Ecto neural progenitor cell (in vitro differentiated cells): Measurements from ENCODE around the gene PPID.
"Not testable (repeated sequence)": the region's sequence is repeated elsewhere in the genome, so short reads cannot be mapped to it uniquely, and the experiment has no call there.

ENCODE experiments used
- DNase-seq: peaks from one replicate; pipeline ENCODE4 v3.0.0-alpha.2; 2018; ENCODE audit warnings: low spot score

PPID gene

DNA sequence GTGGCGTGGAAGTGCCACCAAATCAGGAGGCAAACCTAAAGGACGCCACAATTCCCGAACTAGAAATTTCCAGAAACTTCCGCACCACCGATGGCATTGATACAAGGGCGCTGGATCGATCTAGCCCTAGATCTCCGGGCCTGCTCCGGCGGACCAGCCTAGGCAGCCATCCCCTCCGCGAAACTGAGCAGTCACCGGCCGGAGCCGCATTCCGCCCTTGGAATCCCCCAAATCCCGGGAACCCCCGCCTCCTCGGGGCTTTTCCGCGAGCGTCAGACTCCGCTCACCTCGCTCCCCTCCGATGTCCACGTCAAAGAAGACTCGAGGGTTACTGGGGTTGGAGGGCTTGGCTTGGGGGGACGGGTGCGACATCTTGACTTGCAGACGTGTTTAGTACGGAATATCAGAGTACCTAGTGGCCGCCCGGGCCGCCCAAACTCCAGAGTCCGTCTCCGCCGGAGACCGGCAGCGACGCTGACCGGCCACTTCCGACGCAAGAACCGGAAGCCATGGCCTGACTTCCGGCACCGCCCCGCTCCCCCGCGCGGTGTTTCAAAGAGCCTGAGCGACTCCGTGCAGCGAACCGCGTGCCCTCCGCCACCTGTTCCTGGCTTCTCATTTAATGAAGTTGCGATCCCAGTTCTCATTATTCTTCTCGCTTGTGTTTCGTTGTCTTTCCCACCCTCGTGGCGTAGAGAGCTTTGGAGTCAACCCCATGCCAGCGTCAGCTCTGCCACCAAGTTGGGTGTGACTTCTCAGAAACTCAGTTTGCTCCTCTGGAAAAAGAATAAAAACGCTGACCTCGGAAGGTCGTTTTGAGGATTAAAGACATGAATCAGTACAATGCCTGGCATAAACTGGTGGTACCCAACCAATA lies at the start of gene PPID:
Gene PPID (minus strand): TSS at position 480 of the 877 bp plus-strand sequence. CDS start 108 bp downstream, at position 372.
- DNase-seq: peak; percentile 88

DNA sequence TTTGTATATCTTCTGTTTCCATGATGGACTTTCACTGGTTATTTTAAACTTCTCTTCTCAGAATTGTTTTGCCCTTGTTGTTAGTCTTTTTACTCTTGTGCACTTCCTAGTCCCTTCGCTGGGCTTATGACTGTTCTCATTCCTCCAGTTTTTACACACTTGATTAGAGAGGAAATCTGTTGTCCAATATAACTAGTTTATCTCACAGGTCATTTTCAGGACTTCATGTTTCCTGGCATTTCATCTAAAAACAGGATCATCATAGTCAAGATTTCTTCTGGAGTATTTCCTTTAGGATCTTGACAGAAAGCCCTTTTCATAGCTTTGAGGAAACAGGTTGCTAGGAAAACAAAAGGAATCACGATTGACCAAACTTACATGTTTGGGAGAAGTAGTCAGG lies 48.6 kb upstream of the PPID start:
- DNase-seq: no peak

DNA sequence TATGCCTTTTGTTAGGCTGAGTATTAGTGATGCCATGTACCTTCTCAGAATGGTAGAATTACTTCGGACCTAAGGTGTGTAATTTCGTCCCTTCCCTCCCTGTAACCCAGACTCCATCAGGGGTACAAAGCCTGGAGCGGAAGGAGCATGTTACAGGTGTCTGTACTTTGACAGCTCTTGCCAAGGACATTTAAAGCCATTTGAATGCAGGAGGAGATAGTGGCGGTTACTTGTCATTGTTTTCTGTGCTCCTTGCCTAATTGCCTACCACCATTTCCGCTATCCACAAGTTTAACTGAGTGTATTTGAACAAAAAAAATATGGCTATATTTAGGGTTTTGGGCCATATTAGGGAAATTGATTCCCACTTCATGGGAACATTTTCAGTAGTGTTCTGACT lies 47.5 kb upstream of the PPID start:
- DNase-seq: no peak

DNA sequence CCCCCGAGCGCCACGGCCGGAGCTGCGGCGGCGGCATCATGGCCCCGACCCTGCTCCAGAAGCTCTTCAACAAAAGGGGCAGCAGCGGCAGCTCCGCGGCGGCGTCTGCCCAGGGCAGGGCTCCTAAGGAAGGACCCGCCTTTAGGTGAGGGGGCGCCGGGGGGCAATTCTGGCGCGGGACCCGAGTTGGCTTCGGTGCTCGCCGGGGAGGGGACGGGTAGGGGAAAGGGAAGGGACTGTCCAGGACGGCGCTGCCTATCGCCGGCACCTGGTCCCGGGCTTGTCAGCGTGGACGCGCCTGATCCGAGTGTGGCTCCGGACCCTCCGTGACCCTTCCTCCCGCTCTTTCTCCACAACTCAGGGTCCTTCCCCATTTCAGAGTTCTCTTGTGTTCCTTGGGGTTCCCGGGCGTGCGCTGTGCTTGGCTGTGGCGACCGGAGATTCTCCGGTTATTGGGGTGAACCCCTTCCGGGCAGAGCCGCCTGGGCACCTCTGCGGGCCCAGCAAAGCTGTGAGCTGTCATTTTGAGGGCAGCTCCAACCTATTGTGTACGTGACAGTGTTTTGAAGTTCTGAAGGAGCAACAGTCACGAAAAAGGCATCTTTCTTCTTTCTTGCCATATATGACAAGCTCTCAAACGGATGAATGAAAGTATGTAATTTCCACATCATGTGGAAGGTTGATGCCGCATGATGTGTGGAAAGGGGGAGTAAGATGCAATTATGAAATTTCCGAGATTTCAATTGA lies 46.2 kb upstream of the PPID start:
- DNase-seq: peak; percentile 73

DNA sequence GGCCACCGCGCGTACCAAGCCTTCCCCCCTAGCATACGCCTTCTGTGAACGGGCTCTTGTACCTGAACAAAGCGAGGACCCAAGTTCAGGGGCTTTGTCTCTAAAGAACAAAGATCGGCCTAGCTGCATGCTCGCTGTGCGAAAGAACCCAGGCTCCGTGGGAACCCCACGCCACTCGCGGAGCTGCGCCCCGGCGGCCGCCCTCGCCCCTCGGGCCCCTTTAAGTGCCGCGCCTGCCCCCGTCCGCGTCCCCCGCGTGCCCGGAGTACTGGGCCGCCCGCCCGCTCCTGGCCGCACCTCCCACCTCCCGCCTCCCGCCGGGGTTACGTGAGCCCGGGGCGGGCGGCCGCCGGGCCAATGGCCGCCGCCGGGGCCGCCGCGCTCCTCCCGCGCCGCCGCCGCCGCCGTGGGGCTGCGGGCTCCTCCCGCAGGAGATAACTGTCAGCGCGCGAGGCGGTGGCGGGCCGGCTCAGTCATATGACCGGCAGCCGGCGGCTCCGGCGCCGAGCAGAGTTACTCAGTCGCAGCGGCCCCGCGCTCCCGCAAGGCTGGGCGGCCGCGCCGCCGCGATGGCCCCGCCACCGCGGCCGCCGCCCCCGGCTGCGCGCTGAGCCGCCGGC lies 45.5 kb upstream of the PPID start, which contains the start of gene FNIP2:
Gene FNIP2 (plus strand): TSS at position 472 of the 620 bp plus-strand sequence. CDS start 187 bp downstream, outside the sequence.
- DNase-seq: peak; percentile 82

DNA sequence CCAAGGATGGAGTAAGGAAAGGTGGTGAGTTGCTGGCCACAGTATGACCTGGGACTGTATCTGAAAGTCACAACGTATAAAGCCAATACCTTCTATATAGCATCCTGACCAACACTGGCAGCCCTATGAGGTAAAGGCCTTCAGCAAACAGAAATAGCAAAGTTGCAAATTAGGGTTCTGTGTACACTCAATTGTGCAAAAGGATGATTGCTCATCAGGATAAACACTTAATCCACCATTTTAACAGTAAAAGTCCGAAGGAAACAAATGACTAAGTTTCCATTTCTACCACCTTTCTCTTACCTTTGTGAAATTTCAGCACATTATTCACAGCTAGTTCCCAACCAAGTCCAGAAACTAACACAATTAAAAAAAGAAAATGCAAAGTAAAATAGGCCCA lies 44.3 kb upstream of the PPID start:
- no peak for DNase-seq

DNA sequence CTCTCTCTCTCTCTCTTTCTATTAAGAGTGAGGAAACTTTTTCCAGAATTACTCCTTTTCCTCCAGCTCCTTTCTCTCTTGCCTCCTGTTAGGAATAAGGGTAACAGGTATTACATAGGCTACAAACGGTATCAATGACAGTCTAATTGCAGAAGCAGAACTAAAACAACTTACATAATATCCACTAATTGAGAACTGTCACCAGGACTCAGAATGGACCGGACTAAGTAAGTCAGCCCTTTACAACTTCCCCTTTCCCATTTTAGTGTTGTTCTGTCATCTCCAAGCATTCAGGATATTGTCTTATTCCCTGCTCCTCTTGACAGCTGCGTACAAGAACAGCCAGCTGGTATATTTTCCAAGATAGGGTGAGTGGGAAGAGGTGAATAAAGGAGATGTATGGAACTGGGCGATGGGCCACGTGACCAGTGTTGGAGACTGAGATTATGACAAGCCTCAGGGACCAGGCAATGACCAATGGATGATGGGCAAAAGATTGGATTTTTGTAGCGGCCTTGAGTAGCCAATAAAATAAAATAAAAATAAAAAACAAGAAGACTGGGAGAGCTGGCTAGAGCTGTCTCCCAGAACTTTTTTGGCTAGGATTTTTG lies 43.3 kb upstream of the PPID start:
- DNase-seq: no peak

DNA sequence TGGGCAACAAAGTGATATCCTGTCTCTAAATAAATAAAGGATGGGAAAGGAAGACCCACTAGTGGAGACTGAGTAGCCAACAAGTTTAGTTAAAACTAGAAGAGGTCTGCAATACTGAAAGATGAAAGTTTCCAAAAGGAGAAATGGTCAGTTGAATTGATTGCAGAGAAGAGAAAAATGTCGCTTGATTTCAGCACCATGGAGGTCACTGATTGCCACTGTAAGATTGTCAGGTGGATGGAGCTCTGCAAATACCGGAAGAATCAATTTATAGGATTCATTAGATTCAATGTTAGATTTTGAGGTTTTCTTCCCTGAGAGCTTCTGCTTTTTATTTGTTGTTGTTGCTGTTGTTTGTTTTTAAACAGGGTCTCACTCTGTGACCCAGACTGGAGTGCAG lies 40.3 kb upstream of the PPID start:
- no peak for DNase-seq

DNA sequence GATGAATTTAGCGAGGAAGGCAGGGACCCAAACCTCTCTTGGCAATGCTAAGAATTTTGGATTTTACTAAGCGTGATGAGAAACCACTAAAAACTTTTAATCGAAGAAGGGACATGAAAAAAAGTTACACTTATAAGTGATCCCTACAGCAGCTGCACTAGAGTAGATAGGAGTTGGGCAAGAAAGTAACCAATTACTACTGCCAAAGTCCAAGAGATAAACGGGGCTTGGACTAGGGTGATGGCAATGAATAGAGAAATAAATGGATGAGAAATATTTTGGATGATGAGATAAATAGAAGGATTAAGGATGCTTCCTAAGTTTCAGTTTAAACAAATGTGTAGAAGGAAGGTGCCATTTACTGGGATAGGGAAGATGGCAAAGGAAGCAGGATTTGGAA lies 39.4 kb upstream of the PPID start:
- no peak for DNase-seq

DNA sequence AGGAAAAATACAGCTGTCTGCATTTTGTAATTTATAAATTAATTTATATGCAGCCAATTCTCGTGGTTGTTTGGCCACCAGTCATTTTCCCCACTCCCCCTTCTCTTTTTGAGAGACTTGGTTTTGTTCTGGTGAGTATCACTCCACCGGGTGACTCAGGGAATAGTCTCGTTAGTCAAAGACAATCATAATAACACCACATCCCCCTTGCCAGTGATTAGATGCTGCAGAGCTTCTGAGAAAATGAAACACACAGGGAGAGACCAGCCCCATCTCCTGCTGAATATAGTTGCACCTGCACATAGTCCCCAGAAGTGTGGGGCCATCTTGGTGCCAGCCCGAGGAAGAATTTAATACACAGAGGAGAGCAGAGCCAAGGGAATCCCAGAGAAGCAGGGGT lies 37.7 kb upstream of the PPID start:
- DNase-seq: no peak

DNA sequence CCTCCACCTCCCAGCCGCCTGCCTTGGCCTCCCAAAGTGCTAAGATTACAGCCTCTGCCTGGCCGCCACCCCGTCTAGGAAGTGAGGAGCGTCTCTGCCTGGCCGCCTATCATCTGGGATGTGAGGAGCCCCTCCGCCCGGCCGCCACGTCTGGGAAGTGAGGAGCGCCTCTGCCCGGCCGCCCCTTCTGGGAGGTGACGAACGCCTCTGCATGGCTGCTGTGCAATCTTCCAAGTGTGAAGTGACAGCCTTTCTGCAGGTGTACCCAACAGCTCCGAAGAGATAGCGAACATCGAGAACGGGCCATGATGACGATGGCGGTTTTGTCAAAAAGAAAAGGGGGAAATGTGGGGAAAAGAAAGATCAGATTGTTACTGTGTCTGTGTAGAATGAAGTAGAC lies 36.3 kb upstream of the PPID start:
- DNase-seq: not testable (repeated sequence)

DNA sequence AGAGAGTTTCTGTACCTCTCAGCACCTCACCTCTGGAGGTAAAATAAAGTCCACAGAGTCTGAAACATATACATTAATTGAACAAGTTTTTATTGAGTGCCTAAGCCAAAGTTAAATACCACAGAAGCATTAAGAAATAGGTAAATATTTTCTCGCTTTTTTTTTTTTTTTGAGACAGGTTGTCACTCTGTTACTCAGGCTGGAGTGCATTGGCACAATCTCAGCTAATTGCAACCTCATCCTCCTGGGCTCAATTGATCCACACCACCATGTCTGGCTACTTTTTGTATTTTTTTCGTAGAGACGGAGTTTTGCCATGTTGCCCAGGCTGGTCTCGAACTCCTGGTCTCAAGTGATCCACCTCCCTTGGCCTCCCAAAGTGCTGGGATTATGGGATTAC lies 35.5 kb upstream of the PPID start:
- no peak for DNase-seq

DNA sequence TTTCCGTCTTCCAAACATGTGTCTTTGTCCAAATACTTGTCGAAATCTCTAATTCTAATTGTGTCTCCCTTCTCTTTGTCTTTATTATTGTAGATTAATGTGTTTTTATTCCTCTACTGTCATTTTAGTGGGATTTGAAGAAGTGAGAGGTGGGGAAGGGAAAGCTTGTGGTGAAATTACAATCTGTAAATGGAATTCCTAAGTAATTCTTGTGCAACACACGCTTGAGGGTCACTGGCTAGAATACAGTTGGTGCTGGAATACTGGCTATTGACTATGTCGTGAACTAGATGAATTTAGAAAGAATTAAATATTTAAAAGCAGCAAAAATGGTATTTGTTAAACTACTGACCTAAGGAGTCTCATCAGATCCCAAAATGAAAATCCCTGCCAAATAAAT lies 34.9 kb upstream of the PPID start:
- DNase-seq: no peak

DNA sequence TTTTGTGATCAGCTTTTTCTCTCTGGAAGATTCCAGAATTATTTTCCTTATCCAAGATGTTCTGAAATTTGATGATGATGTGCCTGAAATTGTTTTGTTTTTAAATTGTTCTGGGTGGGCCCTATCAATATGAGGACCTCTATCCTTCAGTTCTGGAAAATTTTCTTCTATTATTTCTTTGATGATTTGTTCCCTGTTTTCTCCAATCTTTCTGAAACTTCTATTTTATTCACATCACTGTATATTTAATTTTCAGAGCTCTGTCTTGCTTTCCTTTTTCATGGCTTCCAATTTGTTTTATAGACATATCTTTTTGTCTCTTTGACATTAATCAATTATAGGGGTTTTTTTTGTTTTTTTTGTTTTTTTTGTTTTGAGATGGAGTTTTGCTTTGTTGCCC lies 33.4 kb upstream of the PPID start:
- no peak for DNase-seq

DNA sequence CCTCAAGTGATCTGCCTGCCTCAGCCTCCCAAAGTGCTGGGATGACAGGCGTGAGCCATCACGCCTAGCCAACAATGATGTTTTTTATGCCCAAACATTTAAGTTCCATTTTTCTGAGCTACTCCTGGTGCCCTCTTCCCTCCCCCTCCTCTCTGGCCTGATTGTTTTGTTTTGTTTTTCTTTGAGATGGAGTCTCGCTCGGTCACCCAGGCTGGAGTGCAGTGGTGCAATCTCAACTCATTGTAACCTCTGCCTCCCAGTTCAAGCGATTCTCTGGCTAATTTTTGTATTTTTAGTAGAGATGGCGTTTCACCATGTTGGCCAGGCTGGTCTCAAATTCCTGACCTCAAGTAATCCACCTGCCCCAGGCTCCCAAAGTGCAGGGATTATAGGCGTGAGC lies 32.6 kb upstream of the PPID start:
- not testable (repeated sequence) for DNase-seq

DNA sequence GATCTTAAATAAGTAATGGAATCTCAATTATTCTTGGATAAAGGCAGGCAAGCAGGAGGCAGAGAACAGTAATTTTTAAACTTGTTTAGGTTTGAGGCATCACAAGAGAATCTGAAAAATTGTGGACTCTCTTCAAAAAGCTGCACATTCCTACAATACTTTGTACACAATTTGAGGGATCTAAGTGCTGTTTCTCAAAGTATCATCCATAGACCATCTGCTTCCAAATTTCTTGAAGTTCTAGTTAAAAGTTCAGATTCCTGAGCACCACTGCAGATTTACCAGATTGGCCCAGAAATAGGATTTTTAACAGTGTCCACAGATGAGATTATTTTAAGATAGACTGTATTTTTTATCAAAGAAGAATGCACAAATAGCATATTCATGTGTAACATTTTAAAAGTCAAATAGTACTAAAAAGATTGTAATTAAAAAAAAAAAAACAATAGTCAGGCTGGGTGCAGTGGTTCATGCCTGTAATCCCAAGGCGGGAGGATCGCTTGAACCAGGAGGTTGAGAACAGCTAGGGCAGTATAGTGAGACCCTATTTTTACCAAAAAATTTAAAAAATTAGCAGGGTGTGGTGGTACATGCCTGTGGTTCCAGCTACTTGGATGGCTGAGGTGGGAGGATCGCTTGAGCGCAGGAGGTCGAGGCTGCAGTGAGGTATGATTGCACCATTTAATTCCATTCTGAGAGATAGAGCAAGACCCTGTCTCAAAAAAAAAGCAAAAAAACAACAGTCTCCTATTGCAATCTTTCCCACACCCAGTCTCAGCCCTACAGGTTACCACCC lies 31.4 kb upstream of the PPID start:
- DNase-seq: no peak

DNA sequence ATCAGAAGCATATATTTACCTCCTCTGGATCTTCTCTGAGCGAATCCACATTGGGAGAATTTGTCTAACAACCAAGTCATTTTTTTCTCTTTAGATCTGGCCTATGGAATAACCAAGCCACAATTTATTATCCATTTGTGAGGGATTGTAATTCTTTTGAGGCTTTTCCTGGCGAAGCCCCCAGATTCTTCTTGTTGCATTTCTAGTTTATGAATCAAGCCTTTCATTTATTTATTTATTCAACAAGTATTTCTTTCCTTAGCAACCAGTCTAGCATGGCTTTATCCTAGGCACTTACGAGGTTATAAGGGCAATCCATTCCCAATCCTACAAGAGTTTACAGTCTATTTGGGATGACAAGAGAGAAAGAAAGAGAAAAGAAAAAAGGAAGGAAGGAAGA lies 27.2 kb upstream of the PPID start:
- DNase-seq: no peak

DNA sequence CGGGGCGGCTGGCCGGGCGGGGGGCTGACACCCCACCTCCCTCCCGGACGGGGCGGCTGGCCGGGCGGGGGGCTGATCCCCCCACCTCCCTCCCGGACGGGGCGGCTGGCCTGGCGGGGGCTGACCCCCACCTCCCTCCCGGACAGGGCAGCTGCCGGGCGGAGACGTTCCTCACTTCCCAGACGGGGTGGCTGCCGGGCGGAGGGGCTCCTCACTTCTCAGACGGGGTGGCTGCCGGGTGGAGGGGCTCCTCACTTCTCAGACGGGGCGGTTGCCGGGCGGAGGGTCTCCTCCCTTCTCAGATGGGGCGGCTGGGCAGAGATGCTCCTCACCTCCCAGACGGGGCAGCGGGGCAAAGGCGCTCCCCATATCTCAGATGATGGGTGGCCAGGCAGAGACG lies 23.3 kb upstream of the PPID start:
- DNase-seq: not testable (repeated sequence)

DNA sequence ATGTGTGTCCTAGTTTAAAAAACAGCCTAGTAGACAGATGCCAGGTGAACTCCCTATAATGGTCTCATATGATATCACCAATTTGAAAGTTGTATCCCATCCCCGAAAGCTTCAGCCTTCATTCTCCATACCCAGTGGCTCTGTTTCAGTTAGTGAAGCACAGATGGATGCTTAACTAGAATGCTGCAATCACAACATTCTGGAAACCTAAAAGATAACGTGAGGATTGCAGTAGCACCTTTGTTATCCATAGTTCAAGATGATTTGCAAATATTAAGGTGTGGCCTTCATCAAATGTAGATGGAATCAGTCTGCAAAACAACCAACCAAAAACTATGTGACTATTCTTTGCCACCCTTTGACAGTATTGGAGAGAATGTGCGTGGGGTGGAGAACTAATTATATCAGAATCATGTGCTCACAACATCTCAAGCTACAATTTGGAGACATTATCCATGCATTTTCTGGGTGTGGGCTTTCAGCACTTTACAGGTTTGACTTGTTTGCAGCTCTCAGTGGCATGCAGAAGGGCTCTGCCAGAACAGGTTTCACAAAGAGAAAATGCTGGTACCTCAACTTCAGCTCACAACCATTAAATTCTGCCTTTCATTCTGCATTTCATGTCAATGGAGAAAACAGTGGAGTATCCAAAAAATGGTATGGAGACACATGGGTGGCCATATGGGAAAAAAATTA lies 18.3 kb upstream of the PPID start:
- DNase-seq: no peak

DNA sequence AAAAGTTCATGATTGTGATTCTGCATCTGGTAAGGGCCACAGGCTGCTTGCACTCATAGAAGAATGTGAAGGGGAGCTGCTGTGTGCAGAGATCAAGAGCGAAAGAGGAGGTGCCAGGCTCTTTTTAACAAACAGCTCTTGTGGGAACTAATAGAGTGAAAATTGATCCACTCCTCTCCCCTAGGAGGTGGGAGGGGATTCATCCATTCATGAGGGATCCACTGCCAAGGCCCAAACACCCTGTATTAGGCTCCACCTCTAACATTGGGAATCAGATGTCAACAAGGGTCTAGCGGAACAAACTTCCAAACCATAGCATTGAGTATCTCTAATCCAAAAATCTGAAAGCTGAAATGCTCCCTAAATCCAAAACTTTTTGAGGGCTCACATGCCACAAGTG lies 16.4 kb upstream of the PPID start:
- no peak for DNase-seq

DNA sequence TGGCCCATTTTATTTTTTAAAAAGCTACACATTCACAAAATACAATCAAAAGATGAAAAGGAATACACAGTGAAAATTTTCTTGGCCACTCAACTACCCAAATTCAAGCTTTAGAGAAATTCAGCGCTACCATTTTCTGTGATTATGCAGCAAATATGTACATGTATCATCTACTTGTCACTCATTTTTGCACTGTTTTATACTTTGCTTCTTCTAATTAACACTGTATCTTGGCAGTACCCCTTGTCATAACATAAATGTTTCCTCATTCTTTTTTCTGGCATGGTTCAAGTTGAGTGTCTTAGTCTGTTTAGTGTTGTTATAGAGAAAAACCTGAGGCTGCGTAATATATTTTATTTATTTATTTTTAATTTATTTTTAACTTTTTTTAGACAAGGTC lies 15.7 kb upstream of the PPID start:
- no peak for DNase-seq
